OCI-LY1 (cell line): ENCODE results near the gene TAOK1.

Experiments used
- EZH2 ChIP-seq: fragments of 200-600 bp; sonication (generic), shearing (Covaris generic); IDR thresholded peaks from 2 replicates; pipeline ENCODE4 v1.8.0; 2017; ENCODE audit warnings: borderline replicate concordance, mixed run types, mild to moderate bottlenecking, antibody characterized with exemption, low read length, moderate library complexity, mixed read lengths
- TF ChIP-seq, protein P1 (sequence below): fragments of 200-600 bp; sonication (generic), shearing (Covaris generic); IDR thresholded peaks from 2 replicates; pipeline ENCODE4 v1.5.1; 2017; ENCODE audit warnings: mild to moderate bottlenecking, antibody characterized with exemption, low read length, moderate library complexity, mixed read lengths

- TF ChIP-seq, protein P1, sequence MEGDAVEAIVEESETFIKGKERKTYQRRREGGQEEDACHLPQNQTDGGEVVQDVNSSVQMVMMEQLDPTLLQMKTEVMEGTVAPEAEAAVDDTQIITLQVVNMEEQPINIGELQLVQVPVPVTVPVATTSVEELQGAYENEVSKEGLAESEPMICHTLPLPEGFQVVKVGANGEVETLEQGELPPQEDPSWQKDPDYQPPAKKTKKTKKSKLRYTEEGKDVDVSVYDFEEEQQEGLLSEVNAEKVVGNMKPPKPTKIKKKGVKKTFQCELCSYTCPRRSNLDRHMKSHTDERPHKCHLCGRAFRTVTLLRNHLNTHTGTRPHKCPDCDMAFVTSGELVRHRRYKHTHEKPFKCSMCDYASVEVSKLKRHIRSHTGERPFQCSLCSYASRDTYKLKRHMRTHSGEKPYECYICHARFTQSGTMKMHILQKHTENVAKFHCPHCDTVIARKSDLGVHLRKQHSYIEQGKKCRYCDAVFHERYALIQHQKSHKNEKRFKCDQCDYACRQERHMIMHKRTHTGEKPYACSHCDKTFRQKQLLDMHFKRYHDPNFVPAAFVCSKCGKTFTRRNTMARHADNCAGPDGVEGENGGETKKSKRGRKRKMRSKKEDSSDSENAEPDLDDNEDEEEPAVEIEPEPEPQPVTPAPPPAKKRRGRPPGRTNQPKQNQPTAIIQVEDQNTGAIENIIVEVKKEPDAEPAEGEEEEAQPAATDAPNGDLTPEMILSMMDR, result no peak
- TF ChIP-seq EZH2, result no peak
Observed at GRCh38 chr17:29434550-29434949, 44.4 kb downstream of the TAOK1 start.
